Pancreas (tissue), 10 donors: ENCODE results near the gene PDE10A. TPM values are rescaled to one million over a fixed set of nuclear protein-coding genes. Genes with fewer than 3 reads are reported as not detected.

ENCODE experiments used
- ATAC-seq, 4 donors: fragments of 200-7000 bp; cut with Tn5 transposase; one replicate each; pipeline versions ENCODE4 v1.8.0 to v1.9.1; 2020; ENCODE audit warnings: mild to moderate bottlenecking in 4 of 4, moderate library complexity in 4 of 4
- DNase-seq, 6 donors: peaks; one replicate each; pipeline ENCODE4 v3.0.0-alpha.2; 2020
- FAIRE-seq: peaks from 2 replicates; lab custom pipeline; 2012; peaks lifted over from hg19 to GRCh38; lab: Jason Lieb, UNC
- H3K27ac ChIP-seq, 4 donors: fragments of 200-600 bp; sonication (generic); 1 replicate in 3 of 4; 2 replicates in 1 of 4; pipeline versions ENCODE4 v1.5.0 to v1.8.0; 2020
- H3K27me3 ChIP-seq, 4 donors: fragments of 200-600 bp; one replicate each; pipeline ENCODE4 v1.8.0; 2021
- H3K36me3 ChIP-seq, 3 donors: fragments of 200-600 bp; sonication (generic) in 1 of 3; one replicate each; pipeline versions ENCODE4 v1.5.0 to v1.8.0; 2020 to 2021
- H3K4me1 ChIP-seq, 3 donors: fragments of 200-600 bp; one replicate each; pipeline ENCODE4 v1.8.0; 2021
- H3K4me3 ChIP-seq, 4 donors: fragments of 200-600 bp; sonication (generic) in 2 of 4; one replicate each; pipeline versions ENCODE4 v1.5.0 to v1.8.0; 2020 to 2021
- H3K9me3 ChIP-seq, 4 donors: fragments of 200-600 bp; one replicate each; pipeline ENCODE4 v1.8.0; 2021
- CTCF ChIP-seq, 4 donors: fragments of 200-600 bp; sonication (generic) in 3 of 4; IDR thresholded peaks; one replicate each; pipeline versions ENCODE4 v1.5.0 to v1.8.0; 2021; ENCODE audit warnings: antibody characterized with exemption in 4 of 4
- WGBS, 2 donors: extraction: QIAGEN DNeasy Blood & Tissue Kit; methylation state at CpG; one replicate each; pipeline ENCODE4 v1.1.7; 2013; 5-methylcytosine and 5-hydroxymethylcytosine counted together
- intact Hi-C, 3 donors: fragments of 100-400 bp; cut with DNase I; formaldehyde crosslinking; loops; one replicate each; pipeline versions ENCODE4 v1.11.1 to v1.14.2; 2022
- polyA plus RNA-seq, 2 donors: library from polyadenylated mRNA; stranded (reverse); fragments of 200-250 nt; gene quantifications; one replicate each; pipeline ENCODE4 v1.2.3, GENCODE V29; 2013
- total RNA-seq, 6 donors: library from RNA; stranded (reverse); fragmentation: NEBNext Ultra II Directional in 4 of 6; extraction: Animal tissue kit (Norgen Biotek cat#: 25700) in 4 of 6; gene quantifications; one replicate each; pipeline versions ENCODE4 v1.2.1 to v1.2.4, GENCODE V29; 2021 to 2023
- donor health status: healthy with polysubstance abuse.
- donor health status: DM: no; HTN: no; CAD: no; lungs with moderate emphysema.
- donor health status: DM: no; HTN: no; CAD: no.
- donor health status: control.
- donor health status: control.
- donor health status: Bipolar disorder and iron deficiency.
- donor health status: DM: yes; HTN: yes; CAD: no.
- donor health status: DM: no; HTN: no; CAD: no.
- donor health status: DM: no; HTN: no; CAD: no.
- donor health status: DM: yes; HTN: yes; CAD: no.

Gene PDE10A
- total and polyA plus RNA-seq, 8 donors = 0.83 to 5.7 (median 2.7) TPM

- Histone ChIP-seq H3K9me3 (no peaks in the 10 kb centered on the region), H3K36me3 (no peaks in the 10 kb centered on the region), H3K27me3 (peaks cover 0 to 16% (median 2%) of the 10 kb centered on the region in 4 donors), H3K4me1 (no peaks in the 10 kb centered on the region), H3K4me3 (no peak overlapping the region), H3K27ac (no peak overlapping the region)
- intact Hi-C loops = no loop called here
- ATAC-seq (no peak), DNase-seq (no peak), FAIRE-seq (no peak)
- 16 to 26% methylated on average over 1 of the region's 1 CpG for WGBS, 2 donors
- TF ChIP-seq CTCF (IDR thresholded peaks at IDR 0.05) = no peak
Measured at GRCh38 chr6:165697171-165697570, 34.1 kb upstream of the PDE10A start.

GRCh38 chr6:165695722-165696515 lies 32.9 kb upstream of the PDE10A start:
- no peak overlapping the region for H3K27ac ChIP-seq
- 58 to 76% methylated on average over 8 of the region's 8 CpGs for WGBS, 2 donors
- no peak for ATAC-seq
- H3K9me3 ChIP-seq = no peaks in the 10 kb centered on the region
- TF ChIP-seq CTCF (IDR thresholded peaks at IDR 0.05) = no peak
- no peak overlapping the region for H3K4me3 ChIP-seq
- no peak for DNase-seq
- H3K36me3 ChIP-seq = no peaks in the 10 kb centered on the region
- peaks cover 0 to 16% (median 2%) of the 10 kb centered on the region in 4 donors for H3K27me3 ChIP-seq
- no peaks in the 10 kb centered on the region for H3K4me1 ChIP-seq
- FAIRE-seq = no peak
- intact Hi-C loops = no loop called here

GRCh38 chr6:165694296-165694695 lies 31.3 kb upstream of the PDE10A start:
- ATAC-seq (no peak), FAIRE-seq (no peak), DNase-seq (no peak)
- intact Hi-C loops = no loop called here
- peaks cover 0 to 16% (median 2%) of the 10 kb centered on the region in 4 donors for H3K27me3 ChIP-seq
- no peaks in the 10 kb centered on the region for H3K36me3 ChIP-seq
- no peak overlapping the region for H3K4me3 ChIP-seq
- TF ChIP-seq CTCF (IDR thresholded peaks at IDR 0.05) = no peak
- H3K9me3 ChIP-seq = no peaks in the 10 kb centered on the region
- no peak overlapping the region for H3K27ac ChIP-seq
- 27 to 47% methylated on average over 12 of the region's 12 CpGs for WGBS, 2 donors
- no peaks in the 10 kb centered on the region for H3K4me1 ChIP-seq

- ATAC-seq (no peak), FAIRE-seq (no peak), DNase-seq (no peak)
- no peak overlapping the region for H3K27ac ChIP-seq
- H3K27me3 ChIP-seq = peaks cover 0 to 11% (median 2%) of the 10 kb centered on the region in 4 donors
- H3K36me3 ChIP-seq = no peaks in the 10 kb centered on the region
- H3K4me1 ChIP-seq = no peaks in the 10 kb centered on the region
- H3K4me3 ChIP-seq = no peak overlapping the region
- WGBS, 2 donors = 67 to 81% methylated on average over 11 of the region's 11 CpGs
- intact Hi-C loops = no loop called here
- TF ChIP-seq CTCF (IDR thresholded peaks at IDR 0.05) = no peak
- H3K9me3 ChIP-seq = no peaks in the 10 kb centered on the region
Measured at GRCh38 chr6:165692106-165692653, 29.1 kb upstream of the PDE10A start.

- no peak for FAIRE-seq
Measured at GRCh38 chr6:165689699-165690098, 26.7 kb upstream of the PDE10A start.

More at GRCh38 chr6:165689699-165690098, 26.7 kb upstream of the PDE10A start:
- TF ChIP-seq CTCF (IDR thresholded peaks at IDR 0.05) = no peak
- no peaks in the 10 kb centered on the region for H3K36me3 ChIP-seq
- 61 to 74% methylated on average over 7 of the region's 7 CpGs for WGBS, 2 donors
- DNase-seq = no peak
- no peaks in the 10 kb centered on the region for H3K9me3 ChIP-seq
- no peak overlapping the region for H3K4me3 ChIP-seq
- no peaks in the 10 kb centered on the region for H3K4me1 ChIP-seq
- no peak for ATAC-seq
- H3K27me3 ChIP-seq = peaks cover 0 to 11% (median 2%) of the 10 kb centered on the region in 4 donors
- intact Hi-C loops = no loop called here
- no peak overlapping the region for H3K27ac ChIP-seq
